ENCODE results near the gene RYR1.

RYR1 gene

DNA sequence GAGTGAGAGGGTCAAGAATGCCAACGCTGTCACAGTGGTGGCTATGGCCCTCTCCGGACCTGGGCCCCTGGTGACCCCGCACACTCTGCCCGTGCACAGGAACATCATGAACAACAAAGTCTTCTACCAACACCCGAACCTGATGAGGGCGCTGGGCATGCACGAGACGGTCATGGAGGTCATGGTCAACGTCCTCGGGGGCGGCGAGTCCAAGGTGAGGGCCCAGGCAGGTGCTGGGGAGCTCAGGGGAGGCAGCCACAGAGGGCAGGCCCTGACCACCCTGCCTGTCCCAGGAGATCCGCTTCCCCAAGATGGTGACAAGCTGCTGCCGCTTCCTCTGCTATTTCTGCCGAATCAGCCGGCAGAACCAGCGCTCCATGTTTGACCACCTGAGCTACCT, 62.6 kb downstream of the RYR1 start:
- Mint-ChIP-seq H3K27me3 (no peaks in the 10 kb centered on the region), H3K36me3 (peaks cover 2% of the 10 kb centered on the region), H3K9me3 (ENCODE audit: low read depth) (no peaks in the 10 kb centered on the region), H3K4me1 (ENCODE audit: low read depth) (no peaks in the 10 kb centered on the region), H3K4me3 (no peak overlapping the region), H3K27ac (no peak overlapping the region)

DNA sequence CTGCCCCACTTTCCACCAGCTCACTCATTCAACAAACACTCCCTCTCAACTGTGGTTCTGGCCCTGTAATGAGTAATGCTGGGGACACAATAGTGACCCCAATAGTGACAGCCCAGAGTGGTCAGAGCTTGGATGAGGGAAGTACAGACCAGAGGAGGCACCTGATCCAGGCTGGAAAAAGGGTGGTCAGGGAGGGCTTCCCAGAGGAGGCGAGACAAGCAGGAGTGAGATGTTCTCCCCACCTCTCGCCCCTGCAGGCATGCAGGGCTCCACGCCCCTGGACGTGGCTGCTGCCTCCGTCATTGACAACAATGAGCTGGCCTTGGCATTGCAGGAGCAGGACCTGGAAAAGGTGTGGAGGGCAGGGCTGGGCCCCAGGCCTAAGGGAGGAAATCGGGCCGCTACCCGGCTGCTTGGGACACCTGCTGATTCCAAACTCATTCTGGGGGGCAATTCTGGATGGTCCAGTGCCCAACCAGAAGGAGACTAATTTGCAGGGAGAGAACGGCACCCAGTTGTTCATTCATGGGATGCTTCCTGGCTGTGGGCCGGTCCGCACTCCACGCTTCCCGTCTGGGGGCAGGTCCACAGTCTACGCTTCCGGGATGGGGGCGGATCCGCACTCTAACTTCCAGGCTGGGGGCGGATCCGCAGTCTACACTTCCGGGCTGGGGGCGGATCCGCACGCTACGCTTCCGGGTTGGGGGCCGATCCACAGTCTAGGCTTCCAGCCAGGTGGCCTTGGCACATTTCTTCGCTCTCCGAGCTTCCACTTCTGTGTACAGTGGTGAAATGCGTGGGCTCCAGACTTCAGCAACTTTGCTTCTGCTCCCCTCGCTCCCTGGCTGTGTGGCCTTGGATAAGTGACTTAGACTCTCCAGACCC, 63.4 kb downstream of the RYR1 start:
- Mint-ChIP-seq H3K27ac (no peak overlapping the region), H3K36me3 (peaks cover 2% of the 10 kb centered on the region), H3K4me3 (no peak overlapping the region), H3K4me1 (ENCODE audit: low read depth) (no peaks in the 10 kb centered on the region), H3K27me3 (no peaks in the 10 kb centered on the region), H3K9me3 (ENCODE audit: low read depth) (no peaks in the 10 kb centered on the region)

DNA sequence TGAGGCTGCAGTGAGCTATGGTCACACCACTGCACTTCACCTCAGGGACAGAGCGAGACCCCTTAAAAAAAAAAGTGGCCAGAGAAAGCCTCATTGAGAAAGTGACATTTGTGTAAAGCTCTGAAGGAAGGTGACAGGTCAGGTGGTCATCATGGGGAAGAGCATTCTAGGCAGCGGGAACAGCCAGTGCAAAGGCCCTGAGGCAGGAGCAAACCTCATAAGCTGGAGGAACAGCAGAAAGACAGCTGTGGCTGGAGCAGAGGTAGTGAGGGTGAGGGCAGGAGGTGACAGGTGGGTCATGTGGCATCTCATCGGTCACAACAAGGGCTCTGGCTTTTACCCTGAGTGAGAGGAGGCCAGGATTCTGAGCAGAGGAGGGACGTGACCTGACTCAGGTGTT, 64.4 kb downstream of the RYR1 start:
- Mint-ChIP-seq H3K9me3 (ENCODE audit: low read depth) (no peaks in the 10 kb centered on the region), H3K4me3 (no peak overlapping the region), H3K27ac (no peak overlapping the region), H3K27me3 (no peaks in the 10 kb centered on the region), H3K4me1 (ENCODE audit: low read depth) (no peaks in the 10 kb centered on the region), H3K36me3 (peaks cover 2% of the 10 kb centered on the region)

DNA sequence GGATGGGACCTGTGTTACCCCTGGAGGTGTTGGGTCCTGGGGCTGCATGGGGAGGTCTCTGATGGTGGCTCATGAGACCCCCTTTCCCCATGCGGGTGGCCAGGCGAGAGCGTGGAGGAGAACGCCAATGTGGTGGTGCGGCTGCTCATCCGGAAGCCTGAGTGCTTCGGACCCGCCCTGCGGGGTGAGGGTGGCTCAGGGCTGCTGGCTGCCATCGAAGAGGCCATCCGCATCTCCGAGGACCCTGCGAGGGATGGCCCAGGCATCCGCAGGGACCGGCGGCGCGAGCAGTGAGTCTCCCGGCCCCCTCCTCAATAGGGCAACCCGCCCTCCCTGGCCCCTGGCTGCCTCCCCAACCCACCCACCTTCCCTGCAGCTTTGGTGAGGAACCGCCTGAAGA, 66.0 kb downstream of the RYR1 start:
- Mint-ChIP-seq H3K4me3 (no peak overlapping the region), H3K27ac (no peak overlapping the region), H3K27me3 (no peaks in the 10 kb centered on the region), H3K36me3 (peaks cover 2% of the 10 kb centered on the region), H3K4me1 (ENCODE audit: low read depth) (no peaks in the 10 kb centered on the region), H3K9me3 (ENCODE audit: low read depth) (no peaks in the 10 kb centered on the region)

DNA sequence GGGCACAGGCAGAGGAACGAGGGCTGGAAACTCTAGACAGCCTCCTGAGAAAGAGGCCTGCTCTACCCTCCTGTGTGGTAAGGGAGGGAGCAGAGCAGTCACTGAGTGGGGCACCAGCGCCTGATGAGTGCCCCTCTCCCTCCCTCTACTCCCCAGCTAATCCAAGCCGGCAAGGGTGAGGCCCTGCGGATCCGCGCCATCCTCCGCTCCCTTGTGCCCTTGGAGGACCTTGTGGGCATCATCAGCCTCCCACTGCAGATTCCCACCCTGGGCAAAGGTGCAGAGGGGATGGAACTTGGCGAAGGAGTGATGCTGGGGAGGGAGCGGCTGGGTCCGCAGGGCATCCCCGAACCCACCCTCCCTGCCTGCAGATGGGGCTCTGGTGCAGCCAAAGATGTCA, 67.0 kb downstream of the RYR1 start:
- Mint-ChIP-seq H3K27me3 (no peaks in the 10 kb centered on the region), H3K27ac (no peak overlapping the region), H3K4me3 (no peak overlapping the region), H3K4me1 (ENCODE audit: low read depth) (no peaks in the 10 kb centered on the region), H3K36me3 (peaks cover 2% of the 10 kb centered on the region), H3K9me3 (ENCODE audit: low read depth) (no peaks in the 10 kb centered on the region)

DNA sequence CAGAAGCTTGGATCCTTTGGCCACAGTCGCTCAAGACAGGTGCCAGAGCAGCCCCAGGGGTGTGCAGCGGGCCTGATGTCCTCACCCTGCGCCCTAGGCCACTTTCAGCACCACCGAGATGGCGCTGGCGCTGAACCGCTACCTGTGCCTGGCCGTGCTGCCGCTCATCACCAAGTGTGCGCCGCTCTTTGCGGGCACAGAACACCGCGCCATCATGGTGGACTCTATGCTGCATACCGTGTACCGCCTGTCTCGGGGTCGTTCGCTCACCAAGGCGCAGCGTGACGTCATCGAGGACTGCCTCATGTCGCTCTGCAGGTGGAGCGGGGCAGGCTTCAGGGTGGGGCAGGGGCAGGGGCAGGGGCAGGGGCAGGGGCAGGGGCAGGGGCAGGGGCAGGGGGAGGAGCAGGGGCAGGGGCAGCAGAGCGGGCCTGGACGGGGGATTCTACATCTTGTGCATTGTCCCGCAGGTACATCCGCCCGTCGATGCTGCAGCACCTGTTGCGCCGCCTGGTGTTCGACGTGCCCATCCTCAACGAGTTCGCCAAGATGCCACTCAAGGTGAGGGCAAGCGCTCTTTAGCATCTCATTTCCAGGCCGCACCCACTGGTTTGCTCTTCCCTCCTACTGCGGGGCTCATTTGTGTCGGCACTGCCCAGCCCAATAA, 69.1 kb downstream of the RYR1 start:
- Mint-ChIP-seq H3K27ac (no peak overlapping the region), H3K27me3 (no peaks in the 10 kb centered on the region), H3K36me3 (peaks cover 2% of the 10 kb centered on the region), H3K4me3 (no peak overlapping the region), H3K4me1 (ENCODE audit: low read depth) (peaks cover 6% of the 10 kb centered on the region), H3K9me3 (ENCODE audit: low read depth) (no peaks in the 10 kb centered on the region)

DNA sequence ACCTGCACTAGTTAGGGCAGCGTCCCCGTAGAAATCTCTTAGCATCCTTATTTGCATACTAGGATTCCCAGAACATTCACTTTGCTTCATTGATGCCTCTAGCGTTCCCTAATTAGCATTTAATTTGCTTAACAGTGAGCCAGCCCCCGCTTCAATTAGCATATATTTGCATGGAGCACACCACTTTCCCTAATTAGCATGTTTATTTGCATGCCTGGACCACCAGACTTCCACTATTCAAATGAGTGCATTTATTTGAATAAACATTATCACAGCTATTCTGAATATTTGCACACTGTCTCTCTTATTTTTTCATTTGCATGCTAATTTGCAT, 69.6 kb downstream of the RYR1 start:
- Mint-ChIP-seq H3K4me3 (no peak overlapping the region), H3K9me3 (ENCODE audit: low read depth) (no peaks in the 10 kb centered on the region), H3K4me1 (ENCODE audit: low read depth) (peaks cover 6% of the 10 kb centered on the region), H3K36me3 (no peaks in the 10 kb centered on the region), H3K27me3 (no peaks in the 10 kb centered on the region), H3K27ac (no peak overlapping the region)

DNA sequence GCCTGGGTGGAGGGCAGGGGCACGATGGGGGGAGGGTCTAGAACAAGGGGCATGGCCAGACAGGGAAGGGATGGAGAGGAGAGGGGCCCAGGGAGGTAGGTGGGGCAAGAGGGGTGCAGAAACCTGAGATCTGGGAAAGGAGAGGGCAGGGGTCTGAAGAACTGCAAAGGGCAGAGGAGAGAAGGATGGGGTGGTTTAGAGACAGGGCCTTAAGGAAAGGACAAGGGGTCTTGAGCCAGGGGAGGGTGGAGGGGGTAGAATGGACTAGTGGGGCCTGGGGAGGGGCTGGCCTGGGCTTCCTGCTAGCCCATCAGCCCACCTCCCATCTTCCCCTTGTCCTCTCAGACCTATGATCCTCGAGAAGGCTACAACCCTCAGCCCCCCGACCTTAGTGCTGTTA, 72.5 kb downstream of the RYR1 start:
- Mint-ChIP-seq H3K4me3 (no peak overlapping the region), H3K36me3 (no peaks in the 10 kb centered on the region), H3K27ac (no peak overlapping the region), H3K27me3 (no peaks in the 10 kb centered on the region), H3K9me3 (ENCODE audit: low read depth) (no peaks in the 10 kb centered on the region), H3K4me1 (ENCODE audit: low read depth) (peaks cover 7% of the 10 kb centered on the region)

DNA sequence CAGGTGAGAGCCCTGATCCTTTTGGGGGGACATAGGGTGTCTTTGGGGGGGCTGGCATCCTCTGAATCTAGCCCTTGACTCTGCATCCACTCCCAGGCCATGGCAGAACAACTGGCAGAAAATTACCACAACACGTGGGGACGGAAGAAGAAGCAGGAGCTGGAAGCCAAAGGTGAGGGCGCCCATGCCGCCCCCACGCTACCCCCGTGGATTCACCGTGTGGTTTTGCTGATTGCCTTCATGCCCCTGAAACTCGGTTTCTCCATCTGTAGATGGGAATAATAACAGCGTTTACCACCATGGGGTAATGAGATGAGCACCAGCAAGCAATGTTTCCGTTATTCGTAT, 72.9 kb downstream of the RYR1 start:
- Mint-ChIP-seq H3K4me3 (no peak overlapping the region), H3K27ac (no peak overlapping the region), H3K36me3 (no peaks in the 10 kb centered on the region), H3K27me3 (no peaks in the 10 kb centered on the region), H3K4me1 (ENCODE audit: low read depth) (peaks cover 7% of the 10 kb centered on the region), H3K9me3 (ENCODE audit: low read depth) (no peaks in the 10 kb centered on the region)

DNA sequence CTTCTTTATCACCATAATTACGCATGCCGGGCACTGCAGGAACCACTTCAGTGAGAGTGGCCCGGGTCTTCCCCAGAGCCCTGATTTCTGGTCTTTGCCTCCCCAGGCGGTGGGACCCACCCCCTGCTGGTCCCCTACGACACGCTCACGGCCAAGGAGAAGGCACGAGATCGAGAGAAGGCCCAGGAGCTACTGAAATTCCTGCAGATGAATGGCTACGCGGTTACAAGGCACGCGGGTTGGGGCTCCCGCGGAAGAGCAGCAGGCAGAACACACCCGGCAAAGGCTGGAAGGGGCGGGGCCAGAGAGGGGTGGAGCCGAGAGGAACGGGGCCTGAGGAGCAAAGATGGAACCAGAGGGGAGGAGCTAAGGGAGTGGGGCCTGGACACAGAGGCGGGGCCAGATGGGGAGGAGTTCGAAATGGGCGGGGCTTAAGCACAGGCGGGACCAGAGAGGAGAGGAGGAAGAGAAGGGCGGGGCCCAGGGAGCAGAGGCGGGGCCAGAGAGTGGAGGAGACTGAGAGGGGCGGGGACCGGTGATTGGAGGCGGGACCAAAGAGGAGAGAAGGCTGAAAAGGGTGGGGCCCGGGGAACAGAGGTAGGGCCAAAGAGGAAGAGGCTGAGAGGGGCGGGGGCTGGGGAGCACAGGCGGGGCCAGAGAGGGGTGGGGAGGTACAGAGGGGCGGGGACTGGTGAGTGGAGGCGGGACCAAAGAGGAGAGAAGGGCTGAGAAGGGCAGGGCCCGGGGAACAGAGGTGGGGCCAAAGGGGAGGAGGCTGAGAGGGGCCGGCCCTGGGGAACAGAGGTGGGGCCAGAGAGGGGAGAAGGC, 73.4 kb downstream of the RYR1 start:
- H3K4me1 Mint-ChIP-seq (ENCODE audit: low read depth), result peaks cover 7% of the 10 kb centered on the region
- H3K27ac Mint-ChIP-seq, result peak overlapping the region; percentile 34
- peak overlapping the region; percentile 49 for H3K4me3 Mint-ChIP-seq
- H3K36me3 Mint-ChIP-seq, result no peaks in the 10 kb centered on the region
- H3K27me3 Mint-ChIP-seq, result no peaks in the 10 kb centered on the region
- H3K9me3 Mint-ChIP-seq (ENCODE audit: low read depth), result no peaks in the 10 kb centered on the region

DNA sequence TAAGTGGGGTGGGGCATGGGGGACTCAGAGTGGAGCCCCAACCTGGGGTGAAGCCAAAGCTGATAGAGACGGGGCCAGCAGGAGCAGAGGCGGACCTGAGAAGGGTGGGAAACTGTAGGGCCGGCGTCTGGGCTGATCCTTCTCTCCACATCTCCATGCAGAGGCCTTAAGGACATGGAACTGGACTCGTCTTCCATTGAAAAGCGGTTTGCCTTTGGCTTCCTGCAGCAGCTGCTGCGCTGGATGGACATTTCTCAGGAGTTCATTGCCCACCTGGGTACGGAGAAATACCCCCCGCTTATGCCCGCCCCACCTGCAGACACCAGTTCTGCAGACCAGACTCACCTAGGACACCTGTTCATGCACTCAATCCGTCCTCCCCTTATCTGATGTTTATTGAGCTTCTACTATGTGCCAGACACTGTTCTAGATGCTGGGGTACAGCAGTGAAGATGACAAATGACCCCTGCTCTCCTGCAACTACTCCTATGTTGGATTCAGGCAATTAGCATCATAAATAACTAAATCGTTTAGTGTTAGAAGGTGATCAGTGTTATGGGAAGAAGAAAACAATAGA, 74.1 kb downstream of the RYR1 start:
- no peaks in the 10 kb centered on the region for H3K27me3 Mint-ChIP-seq
- H3K27ac Mint-ChIP-seq, result no peak overlapping the region
- no peaks in the 10 kb centered on the region for H3K36me3 Mint-ChIP-seq
- H3K9me3 Mint-ChIP-seq (ENCODE audit: low read depth), result no peaks in the 10 kb centered on the region
- H3K4me3 Mint-ChIP-seq, result no peak overlapping the region
- peaks cover 7% of the 10 kb centered on the region for H3K4me1 Mint-ChIP-seq (ENCODE audit: low read depth)

DNA sequence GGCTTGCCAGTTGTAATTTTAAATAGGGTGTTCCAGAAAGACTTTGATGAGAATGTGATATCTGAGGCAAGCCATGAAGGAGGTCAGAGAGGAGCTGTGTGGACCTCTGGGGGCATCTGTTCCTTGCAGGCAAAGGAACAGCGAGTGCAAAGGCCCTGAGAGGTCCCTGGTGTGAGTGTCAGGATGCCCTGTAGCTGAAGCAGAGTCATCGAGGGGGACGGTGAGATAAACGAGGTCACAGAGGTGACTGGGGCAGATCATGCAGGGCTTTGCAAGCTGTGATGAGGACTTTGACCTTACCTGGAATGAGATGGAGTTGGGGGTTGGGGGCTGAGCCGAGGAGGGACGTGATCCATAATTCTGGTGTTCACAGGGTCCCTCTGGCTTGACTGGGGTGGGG, 75.0 kb downstream of the RYR1 start:
- Mint-ChIP-seq H3K4me3 (no peak overlapping the region), H3K36me3 (no peaks in the 10 kb centered on the region), H3K4me1 (ENCODE audit: low read depth) (peaks cover 9% of the 10 kb centered on the region), H3K27me3 (no peaks in the 10 kb centered on the region), H3K9me3 (ENCODE audit: low read depth) (no peaks in the 10 kb centered on the region), H3K27ac (no peak overlapping the region)

DNA sequence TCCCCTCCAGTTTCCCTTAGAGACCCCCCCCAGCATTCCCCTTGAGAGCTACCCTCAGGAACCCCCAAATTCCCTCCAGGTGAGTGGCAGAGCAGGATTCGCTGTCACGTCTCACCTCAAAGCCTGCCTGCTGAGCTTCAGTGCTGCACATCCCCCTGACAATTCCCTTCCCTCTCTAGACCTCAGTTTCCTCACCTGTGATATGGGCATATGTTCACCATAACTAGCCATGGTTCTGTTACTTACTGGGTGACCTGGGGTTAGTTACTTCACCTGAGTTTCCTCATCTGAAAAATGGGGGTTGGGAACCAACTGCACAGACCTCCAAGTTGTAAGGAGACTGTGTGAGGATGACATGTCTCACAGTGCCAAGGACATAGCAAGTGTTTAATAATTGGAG, 75.5 kb downstream of the RYR1 start:
- Mint-ChIP-seq H3K27me3 (no peaks in the 10 kb centered on the region), H3K4me3 (no peak overlapping the region), H3K9me3 (ENCODE audit: low read depth) (no peaks in the 10 kb centered on the region), H3K36me3 (no peaks in the 10 kb centered on the region), H3K4me1 (ENCODE audit: low read depth) (peaks cover 13% of the 10 kb centered on the region), H3K27ac (no peak overlapping the region)

DNA sequence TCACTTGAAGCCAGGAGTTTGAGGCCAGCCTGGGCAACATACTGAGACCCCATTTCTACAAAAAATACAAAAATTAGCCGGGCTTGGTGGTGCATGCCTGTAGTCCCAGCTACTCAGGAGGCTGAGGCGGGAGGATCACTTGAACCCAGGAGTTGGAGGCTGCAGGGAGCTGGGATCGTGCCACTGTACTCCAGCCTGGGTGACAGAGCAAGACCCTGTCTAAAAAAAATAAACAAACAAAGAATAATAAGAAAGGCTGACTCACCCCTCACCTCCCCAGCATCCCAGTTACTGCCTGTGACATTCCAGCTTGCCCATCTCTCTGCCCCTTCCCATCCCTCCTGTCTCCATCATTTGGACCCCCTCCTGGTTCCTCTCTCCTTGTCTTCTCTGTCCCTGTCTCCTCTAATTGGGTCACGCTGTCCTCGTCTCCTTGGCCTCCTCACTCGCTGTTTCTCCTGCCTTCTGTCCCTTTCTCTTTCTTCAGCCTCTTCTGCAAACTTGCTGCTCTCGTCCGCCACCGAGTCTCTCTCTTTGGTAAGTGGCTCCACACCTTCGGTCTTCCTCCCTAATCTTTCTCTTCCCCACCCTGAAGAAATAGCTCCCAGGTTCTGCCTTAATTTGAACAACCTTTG, 77.7 kb downstream of the RYR1 start:
- Mint-ChIP-seq H3K27me3 (no peaks in the 10 kb centered on the region), H3K4me3 (no peak overlapping the region), H3K4me1 (ENCODE audit: low read depth) (peaks cover 17% of the 10 kb centered on the region), H3K27ac (no peak overlapping the region), H3K36me3 (no peaks in the 10 kb centered on the region), H3K9me3 (ENCODE audit: low read depth) (no peaks in the 10 kb centered on the region)

DNA sequence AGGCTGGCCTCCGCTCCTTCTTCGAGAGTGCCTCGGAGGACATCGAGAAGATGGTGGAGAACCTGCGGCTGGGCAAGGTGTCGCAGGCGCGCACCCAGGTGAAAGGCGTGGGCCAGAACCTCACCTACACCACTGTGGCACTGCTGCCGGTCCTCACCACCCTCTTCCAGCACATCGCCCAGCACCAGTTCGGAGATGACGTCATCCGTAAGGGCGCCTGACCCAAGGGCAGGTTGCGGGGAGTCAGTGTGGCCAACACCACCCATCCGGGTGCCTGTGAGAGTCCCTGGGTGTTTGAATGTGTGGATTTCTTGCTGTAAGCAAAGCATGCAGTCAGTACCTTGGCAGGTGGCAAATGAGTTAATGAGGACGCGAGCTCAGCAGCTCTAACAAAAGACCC, 78.8 kb downstream of the RYR1 start:
- Mint-ChIP-seq H3K36me3 (no peaks in the 10 kb centered on the region), H3K27me3 (no peaks in the 10 kb centered on the region), H3K4me1 (ENCODE audit: low read depth) (peaks cover 11% of the 10 kb centered on the region), H3K27ac (peak overlapping the region; percentile 16), H3K9me3 (ENCODE audit: low read depth) (no peaks in the 10 kb centered on the region), H3K4me3 (no peak overlapping the region)
